HG03108 (cell line): ENCODE measurements around the gene EHBP1L1.
A peak's percentile ranks its signal among the peaks of the same experiment; 100 is the strongest.

Experiments
- ATAC-seq: cut with Tn5 transposase; IDR thresholded peaks from one replicate; pipeline ENCODE4 v1.9.1; 2021; ENCODE audit warnings: moderate library complexity; ENCODE audit not compliant: unreplicated experiment

The EHBP1L1 gene

DNA sequence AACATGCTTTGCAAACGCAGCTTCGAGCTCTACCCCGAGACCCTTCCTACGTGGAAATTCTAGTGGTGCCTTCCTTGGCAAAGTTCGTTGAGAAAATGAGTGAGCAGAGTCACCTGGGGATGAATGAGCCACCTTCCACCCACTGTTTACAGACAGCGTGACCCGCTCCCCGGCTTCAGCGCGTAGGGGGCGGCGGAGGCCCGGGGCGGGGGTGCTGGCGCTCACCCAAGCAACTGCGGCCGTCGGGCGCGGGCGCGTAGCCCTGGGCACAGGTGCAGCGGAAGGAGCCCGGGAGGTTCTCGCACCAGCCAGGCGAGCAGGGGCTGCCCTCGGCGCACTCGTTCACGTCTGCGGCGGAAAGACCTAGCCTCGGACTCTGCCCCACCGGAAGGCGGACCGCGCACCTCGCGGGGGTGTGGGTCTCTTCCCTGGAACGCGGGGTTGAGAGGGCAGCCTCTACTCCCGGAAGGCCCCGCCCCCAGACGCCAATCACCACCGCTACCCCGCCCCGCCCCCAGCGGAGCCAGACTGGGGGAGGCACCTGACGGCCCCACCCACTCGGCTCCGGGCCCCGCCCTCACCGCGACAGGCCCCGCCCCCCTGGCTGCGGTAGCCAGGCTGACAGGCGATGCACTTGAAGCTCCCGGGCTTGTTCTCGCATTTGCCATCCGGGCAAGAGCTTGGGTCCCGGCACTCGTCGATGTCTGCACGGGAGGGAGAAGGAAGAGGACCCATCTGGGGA lies 29.5 kb upstream of the EHBP1L1 start:
- ATAC-seq = peak; percentile 62

- ATAC-seq = no peak
These were observed 28.3 kb upstream of the EHBP1L1 start for GRCh38 chr11:65547446-65548125.

DNA sequence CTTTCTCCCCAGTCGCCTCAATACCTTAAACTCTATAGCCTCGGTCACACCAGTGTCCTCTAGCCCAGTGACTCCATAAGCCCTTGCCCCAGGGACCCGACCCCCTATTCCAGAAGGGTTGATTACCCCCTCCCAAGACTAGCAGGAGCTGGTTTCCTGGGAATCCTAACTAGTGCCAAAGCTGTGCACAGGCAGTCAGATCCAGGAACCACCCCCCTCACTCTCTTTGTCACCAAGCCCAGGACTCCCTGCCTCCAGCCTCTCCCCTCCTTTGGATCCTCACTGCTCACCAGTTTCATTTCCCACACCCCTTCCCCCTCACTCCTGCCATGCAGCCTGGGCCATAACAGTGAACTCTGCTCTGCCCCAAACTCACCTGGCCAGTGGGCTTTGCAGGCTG lies 27.5 kb upstream of the EHBP1L1 start:
- no peak for ATAC-seq

DNA sequence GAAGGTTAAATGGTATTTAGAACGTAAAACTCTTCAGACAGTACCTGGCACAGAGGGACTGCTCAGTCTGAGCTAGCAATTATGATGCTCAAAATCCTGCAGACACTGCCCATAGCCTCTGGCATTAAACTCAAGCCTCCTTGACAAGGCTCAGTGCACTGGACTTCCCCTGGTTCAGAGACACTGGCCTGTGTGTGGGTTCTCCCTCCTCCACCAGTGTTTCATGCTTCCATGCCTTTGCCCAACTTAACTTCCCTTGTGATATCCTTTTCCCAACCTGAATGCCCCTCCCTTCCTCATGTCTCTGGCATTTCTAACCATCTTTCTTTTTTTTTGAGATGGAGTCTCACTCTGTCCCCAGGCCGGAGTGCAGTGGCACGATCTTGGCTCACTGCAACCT lies 26.8 kb upstream of the EHBP1L1 start:
- no peak for ATAC-seq

GRCh38 chr11:65551572-65552387 lies 24.1 kb upstream of the EHBP1L1 start:
- ATAC-seq = peak; percentile 73

DNA sequence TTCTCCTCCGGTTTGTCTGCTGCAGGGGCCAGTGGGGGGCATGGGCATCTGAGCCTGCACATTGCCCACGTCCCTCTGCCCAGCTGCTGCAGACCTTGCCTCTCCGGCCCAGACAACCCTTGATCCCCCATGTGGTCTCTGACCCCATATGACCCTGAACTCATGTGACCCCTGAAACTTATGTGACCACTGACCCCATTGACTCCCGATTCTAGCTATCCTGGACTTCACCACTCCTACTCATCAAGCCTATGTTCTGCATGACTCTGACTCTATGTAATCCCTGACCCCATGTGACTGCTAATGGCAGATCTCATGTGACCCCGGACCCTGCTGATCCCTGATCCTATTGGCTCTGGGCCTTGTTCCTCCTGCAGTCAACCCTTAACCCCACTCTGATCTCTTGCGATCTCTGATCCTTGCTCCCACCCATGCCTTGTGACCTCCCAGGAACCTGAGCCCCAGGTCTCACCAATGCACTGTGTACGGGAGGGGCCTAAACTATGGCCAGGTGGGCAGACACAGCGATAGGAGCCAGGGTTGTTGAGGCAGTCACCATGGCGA lies 23.4 kb upstream of the EHBP1L1 start:
- ATAC-seq = no peak

DNA sequence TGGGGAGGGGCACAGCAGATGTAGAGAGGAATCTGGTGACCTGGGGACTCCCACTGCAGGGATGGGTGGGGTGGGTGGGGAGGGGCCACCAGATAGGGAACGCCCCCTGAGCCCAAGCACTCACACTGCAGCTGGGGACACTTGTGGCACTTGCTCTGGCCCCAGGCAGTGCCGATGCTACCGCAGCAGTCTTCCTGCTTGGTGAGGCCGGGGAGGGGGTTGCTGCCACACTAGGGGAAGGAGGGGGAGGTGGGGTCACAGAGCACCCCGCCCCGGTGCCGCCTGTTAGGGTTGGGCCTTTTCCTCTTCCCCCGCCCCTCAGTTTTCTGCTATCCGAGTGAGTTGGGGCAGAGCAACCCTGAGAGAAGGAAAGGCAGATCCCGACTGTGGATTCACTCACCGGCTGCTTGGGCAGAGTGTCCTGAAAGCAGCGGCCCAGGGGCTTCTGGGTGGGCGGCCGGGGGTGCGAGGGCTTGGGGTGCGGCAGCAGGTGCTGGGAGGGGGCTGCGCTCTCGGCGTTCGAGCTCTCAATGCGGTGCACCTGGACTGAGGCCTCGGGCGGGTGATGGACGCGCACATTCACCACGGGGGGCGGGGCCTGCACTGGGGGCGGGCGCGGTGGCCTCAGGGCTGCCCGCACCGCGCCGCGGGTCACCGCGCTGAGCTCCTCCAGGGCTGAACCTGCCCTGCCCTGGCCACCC lies 22.4 kb upstream of the EHBP1L1 start:
- no peak for ATAC-seq

DNA sequence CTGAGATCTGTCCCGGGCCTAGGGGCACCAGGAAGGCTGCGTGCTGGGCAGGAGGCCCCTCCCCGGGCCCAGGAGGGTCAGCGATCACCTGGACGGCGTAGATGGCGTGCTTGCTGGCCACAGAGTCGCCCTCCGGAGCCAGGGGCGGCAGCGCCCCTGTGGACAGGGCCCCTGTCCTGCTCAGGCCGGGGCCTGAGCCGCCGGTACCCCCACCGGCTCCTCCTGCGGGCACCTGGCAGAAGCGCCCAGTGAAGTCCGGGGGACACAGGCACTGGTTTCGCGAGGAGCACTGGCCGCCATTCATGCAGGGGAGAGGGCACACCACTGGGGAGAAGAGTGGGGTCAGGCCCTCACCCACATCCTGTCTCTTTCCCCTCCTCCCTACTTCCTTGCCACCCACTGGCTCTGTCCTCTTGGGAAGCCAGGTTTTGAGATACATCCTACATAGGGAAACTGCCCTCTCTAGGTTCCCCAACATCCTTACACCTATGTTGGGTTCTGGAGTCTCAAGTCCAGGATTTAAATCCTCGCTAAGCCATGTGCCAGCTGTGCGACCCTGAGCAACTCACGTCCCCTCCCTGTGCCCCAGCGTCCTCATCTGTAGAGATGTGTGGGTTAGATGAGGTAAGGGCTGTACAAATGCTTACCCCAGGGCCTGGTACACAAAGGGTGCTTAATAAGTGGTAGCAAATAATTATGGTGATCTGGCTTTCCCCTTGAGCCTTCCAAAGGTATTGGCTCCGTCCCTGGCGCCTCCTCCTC lies 21.6 kb upstream of the EHBP1L1 start:
- no peak for ATAC-seq

DNA sequence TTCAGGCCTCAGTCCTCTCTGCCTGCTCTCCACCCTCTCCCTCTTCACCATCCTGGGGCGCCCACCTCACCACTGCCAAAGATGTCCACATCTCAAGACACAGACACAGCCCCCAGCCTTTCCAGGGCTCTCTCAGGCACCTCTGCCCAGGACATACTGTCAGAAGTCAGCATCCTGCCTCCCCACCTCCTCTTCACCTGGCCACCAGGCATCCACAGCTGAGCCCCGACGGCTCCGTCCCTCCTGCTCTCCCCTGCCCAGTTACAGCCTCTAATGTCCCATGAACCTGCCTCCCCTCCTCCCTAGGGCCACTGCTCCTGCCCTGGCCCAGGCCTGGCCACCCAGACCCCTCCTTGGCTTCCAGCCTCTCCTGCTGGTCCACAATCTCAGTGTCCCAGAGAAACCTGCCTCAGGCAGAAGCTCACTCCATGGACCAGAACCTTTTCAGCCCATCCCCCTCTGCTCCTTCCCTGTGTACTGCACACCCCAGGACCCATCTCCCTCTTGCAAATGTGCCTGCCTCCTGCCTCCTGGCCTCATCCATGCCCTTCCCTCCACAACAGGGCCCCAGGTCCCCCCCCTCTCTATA lies 20.9 kb upstream of the EHBP1L1 start:
- no peak for ATAC-seq

DNA sequence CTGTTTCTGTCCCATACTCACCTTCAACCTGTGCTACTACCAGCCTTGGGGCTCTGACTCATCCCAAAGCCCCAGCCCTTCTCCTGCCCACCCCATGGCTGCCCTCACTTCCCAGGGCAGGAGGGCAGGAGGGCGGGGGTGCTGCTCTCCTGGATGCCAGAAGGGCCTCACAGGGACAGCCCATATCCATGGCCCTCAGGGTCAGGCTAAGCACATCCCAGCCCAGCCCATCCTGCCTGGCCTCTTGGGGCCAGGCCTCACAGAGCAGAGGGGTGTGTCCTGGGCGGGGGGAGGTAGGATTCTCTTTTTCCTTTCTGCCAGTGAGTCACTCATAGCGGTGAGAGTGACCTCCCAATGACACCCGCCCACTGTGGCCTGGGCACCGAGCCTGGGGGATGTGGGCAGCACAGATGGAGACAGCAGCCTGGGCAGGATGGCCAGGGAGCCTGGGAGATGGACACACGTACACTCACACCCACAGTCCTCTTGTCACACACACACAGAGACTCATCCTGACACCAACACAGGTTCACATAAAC lies 20.1 kb upstream of the EHBP1L1 start:
- no peak for ATAC-seq

- no peak for ATAC-seq
These were observed 19.2 kb upstream of the EHBP1L1 start for GRCh38 chr11:65556470-65557279.

DNA sequence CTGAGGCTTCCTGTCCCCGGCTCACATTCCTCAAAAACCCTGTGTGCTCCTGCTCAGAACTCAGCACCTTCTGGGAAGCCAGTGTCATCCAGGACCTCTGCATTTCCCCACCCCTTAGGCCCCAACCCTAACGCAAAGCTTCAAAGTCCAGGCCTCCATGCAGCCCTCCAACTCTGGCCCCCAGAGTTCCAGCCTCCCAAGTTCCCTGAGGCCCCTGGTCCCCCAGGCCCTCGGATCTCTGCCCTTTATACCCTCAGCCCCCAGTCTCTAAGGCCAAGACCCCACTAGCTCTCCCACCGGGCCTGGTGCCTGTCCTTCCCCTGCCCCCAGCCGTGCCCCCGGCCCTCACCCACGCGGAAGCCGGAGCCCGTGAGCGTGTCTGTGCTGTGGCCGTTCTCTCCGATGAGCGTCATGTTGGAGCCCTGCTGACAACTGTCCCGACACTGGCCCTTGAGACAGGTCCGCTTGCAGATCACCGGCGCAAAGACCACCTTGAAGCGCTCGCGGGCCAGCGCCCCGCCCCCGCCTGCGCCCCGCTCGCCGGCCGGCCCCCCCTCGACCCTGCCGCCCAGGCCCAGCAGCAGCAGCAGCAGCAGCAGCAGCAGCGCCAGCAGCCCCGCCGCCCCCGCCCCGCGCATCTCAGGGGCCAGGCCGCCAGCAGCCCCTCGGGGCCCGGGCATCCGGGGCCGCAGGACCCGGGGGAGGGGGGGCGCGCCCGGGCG lies 18.4 kb upstream of the EHBP1L1 start:
- ATAC-seq = no peak

GRCh38 chr11:65558002-65558929 lies 17.6 kb upstream of the EHBP1L1 start, which contains the start of gene LTBP3:
Gene LTBP3 (minus strand): TSS chr11:65558359. CDS start chr11:65557959, 400 bp downstream.
- ATAC-seq = no peak

DNA sequence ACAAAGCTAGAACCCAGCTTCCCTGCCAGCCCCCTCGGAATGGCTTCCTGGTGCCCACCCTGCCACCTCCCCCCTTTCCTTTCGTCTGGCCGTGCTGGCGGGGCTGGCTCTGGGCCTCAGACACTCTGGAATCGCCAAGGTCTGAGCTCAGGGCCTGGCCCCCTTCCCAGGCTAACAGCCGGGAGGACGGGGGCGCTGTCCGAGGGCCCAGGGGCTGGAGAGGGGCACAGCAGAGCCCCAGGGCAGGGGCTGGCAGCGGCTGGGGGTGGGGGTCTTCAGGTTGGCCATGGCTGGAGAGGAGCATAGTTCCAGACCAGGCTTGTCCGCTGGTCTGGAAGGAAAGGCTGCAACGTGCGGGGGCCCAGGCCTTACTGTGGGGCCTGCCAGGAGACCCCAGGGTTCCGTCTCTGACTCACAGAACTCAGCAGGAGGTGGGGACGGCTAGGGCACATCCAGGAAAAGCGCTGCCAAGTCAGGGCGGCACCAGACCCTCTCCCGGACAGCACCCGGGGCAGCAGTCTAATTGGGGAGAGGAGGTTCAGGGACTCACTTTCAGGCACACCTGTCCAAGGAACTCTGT lies 16.8 kb upstream of the EHBP1L1 start:
- no peak for ATAC-seq

DNA sequence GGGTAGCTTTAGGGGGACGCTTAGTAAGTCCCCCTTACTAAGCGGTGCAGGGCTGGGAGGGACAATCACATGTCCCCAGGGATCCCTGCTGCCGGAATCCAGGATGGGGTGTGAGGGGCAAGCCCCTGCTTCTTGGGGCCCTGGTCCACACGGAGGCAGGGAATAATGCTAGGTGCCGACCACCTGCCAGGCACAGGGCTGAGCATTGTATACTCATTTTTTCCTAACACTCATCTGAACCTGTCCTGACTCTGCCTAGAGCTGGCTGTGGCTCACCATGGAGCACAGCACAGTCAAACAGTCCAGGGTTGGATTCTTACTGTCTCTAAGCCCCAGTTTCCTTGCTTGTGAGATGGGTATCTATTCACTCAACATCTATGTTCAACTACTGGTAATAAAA lies 16.3 kb upstream of the EHBP1L1 start:
- ATAC-seq = no peak

- ATAC-seq = no peak
These were observed 15.8 kb upstream of the EHBP1L1 start for GRCh38 chr11:65559951-65560537.
